H1 (cell line): ENCODE results near the gene GALR2. TPM values are rescaled to one million over a fixed set of nuclear protein-coding genes. Genes with fewer than 3 reads are reported as not detected.
A peak's percentile ranks its signal among the peaks of the same experiment; 100 is the strongest.

ENCODE experiments used
- CHD2 ChIP-seq: IDR thresholded peaks from 2 replicates; pipeline ENCODE4 v1.6.1; 2012; ENCODE audit warnings: low read length, improper control_type of control experiment
- CTBP2 ChIP-seq: IDR thresholded peaks from 2 replicates; pipeline ENCODE4 v1.7.0; 2011; ENCODE audit warnings: borderline replicate concordance, mild to moderate bottlenecking, moderate library complexity, mixed read lengths, low read length; ENCODE audit not compliant: insufficient read depth, insufficient read length
- CTCF ChIP-seq, 3 experiments: IDR thresholded peaks; 1 replicate in 2 of 3; 2 replicates in 1 of 3; pipeline versions ENCODE4 v1.5.1 to v1.6.1; 2011; ENCODE audit warnings: low read length in 3 of 3, mild to moderate bottlenecking in 3 of 3, inconsistent platforms in 2 of 3, low read depth in 1 of 3, moderate library complexity in 1 of 3; ENCODE audit not compliant: insufficient read depth in 1 of 3; ENCODE audit errors: control extremely low read depth in 1 of 3
- EGR1 ChIP-seq: IDR thresholded peaks from 2 replicates; pipeline ENCODE4 v1.6.1; 2011; ENCODE audit warnings: low read depth, low read length, borderline replicate concordance
- KDM4A ChIP-seq: IDR thresholded peaks from one replicate; pipeline ENCODE4 v1.7.1; 2012; ENCODE audit warnings: low read depth, mild to moderate bottlenecking, moderate library complexity, low read length, inconsistent platforms; ENCODE audit not compliant: severe bottlenecking
- KDM5A ChIP-seq: fragments of 200-600 bp; IDR thresholded peaks from 2 replicates; pipeline ENCODE4 v1.7.1; 2012; ENCODE audit warnings: mild to moderate bottlenecking, low read length, inconsistent platforms, mixed read lengths
- MAFK ChIP-seq: IDR thresholded peaks from 2 replicates; pipeline ENCODE4 v1.6.1; 2012; ENCODE audit warnings: low read depth, mild to moderate bottlenecking, improper control_type of control experiment, low read length
- NANOG ChIP-seq: IDR thresholded peaks from 2 replicates; pipeline ENCODE4 v1.6.1; 2011; ENCODE audit warnings: low read length, low read depth, mild to moderate bottlenecking, inconsistent platforms; ENCODE audit not compliant: insufficient read depth, poor library complexity, severe bottlenecking
- POU5F1 ChIP-seq: IDR thresholded peaks from 2 replicates; pipeline ENCODE4 v1.6.1; 2011; ENCODE audit warnings: low read depth, mild to moderate bottlenecking, low read length, moderate library complexity
- RAD21 ChIP-seq, 2 experiments: IDR thresholded peaks in 1 of 2; conservative IDR thresholded peaks in 1 of 2; 2 replicates each; pipeline ENCODE4 v1.6.1; 2011; ENCODE audit warnings: low read depth in 2 of 2, low read length in 2 of 2, improper control_type of control experiment in 1 of 2, inconsistent platforms in 1 of 2, mild to moderate bottlenecking in 1 of 2, moderate library complexity in 1 of 2
- RFX5 ChIP-seq: IDR thresholded peaks from 2 replicates; pipeline ENCODE4 v1.6.1; 2011; ENCODE audit warnings: low read depth, low read length, improper control_type of control experiment, borderline replicate concordance
- RNF2 ChIP-seq: fragments of 200-900, 300-1000 bp; sonication (generic); IDR thresholded peaks from 2 replicates; pipeline ENCODE4 v1.7.1; 2016; ENCODE audit warnings: borderline replicate concordance, low read depth, mild to moderate bottlenecking, antibody characterized with exemption, low read length; ENCODE audit not compliant: poor library complexity, severe bottlenecking; ENCODE audit errors: missing control alignments
- RXRA ChIP-seq: IDR thresholded peaks from 2 replicates; pipeline ENCODE4 v1.6.1; 2011; ENCODE audit warnings: low read depth, mild to moderate bottlenecking, low read length, moderate library complexity; ENCODE audit not compliant: insufficient read depth
- SAP30 ChIP-seq: fragments of 300-600 bp; sonication (generic); IDR thresholded peaks from 2 replicates; pipeline ENCODE4 v1.7.1; 2012; ENCODE audit warnings: low read length, moderate library complexity, mild to moderate bottlenecking, inconsistent platforms; ENCODE audit not compliant: insufficient read depth, insufficient replicate concordance
- SP2 ChIP-seq: IDR thresholded peaks from 2 replicates; pipeline ENCODE4 v1.6.1; 2012; ENCODE audit warnings: mild to moderate bottlenecking, low read length, inconsistent platforms
- SUZ12 ChIP-seq: fragments of 200-600 bp; sonication (generic); IDR thresholded peaks from 2 replicates; pipeline ENCODE4 v1.6.1; 2012; ENCODE audit warnings: mild to moderate bottlenecking, inconsistent platforms, low read length, moderate library complexity, mixed read lengths
- TCF12 ChIP-seq: IDR thresholded peaks from 2 replicates; pipeline ENCODE4 v1.6.1; 2011; ENCODE audit warnings: low read depth, mild to moderate bottlenecking, low read length
- TEAD4 ChIP-seq: IDR thresholded peaks from 2 replicates; pipeline ENCODE4 v1.6.1; 2012; ENCODE audit warnings: low read depth, low read length, inconsistent platforms, mixed read lengths
- YY1 ChIP-seq: IDR thresholded peaks from 2 replicates; pipeline ENCODE4 v1.6.1; 2011; ENCODE audit warnings: low read depth, mild to moderate bottlenecking, low read length
- polyA plus RNA-seq, 7 experiments: library from polyadenylated mRNA; depleted of rRNA in 3 of 7; stranded (reverse) in 5 of 7; unstranded in 2 of 7; fragments of >200 nt in 5 of 7; fragments of 200-250 nt in 2 of 7; gene quantifications; 1 replicate in 5 of 7; 2 replicates in 1 of 7; 4 replicates in 1 of 7; pipeline versions ENCODE4 v1.2.1 to v1.2.3, GENCODE V29; 2011 to 2013; ENCODE audit warnings: missing spikeins in 2 of 7, mixed read lengths in 2 of 7
- total RNA-seq: library from RNA; stranded (reverse); fragmentation: NEBNext Ultra II Directional; extraction: Animal tissue kit (Norgen Biotek cat#: 25700); gene quantifications from 2 replicates; pipeline ENCODE4 v1.2.1, GENCODE V29; 2021
- TF ChIP-seq, protein P1 (sequence below): IDR thresholded peaks from 2 replicates; pipeline ENCODE4 v1.6.1; 2011; ENCODE audit warnings: low read depth, mild to moderate bottlenecking, low read length; ENCODE audit not compliant: insufficient read depth

The GALR2 gene
- total and polyA plus RNA-seq, 2 of the 8 experiments (the other 6 are each of a cell fraction or from before 2014, with no cell fraction given) = 0.86 to 2.2 TPM

DNA sequence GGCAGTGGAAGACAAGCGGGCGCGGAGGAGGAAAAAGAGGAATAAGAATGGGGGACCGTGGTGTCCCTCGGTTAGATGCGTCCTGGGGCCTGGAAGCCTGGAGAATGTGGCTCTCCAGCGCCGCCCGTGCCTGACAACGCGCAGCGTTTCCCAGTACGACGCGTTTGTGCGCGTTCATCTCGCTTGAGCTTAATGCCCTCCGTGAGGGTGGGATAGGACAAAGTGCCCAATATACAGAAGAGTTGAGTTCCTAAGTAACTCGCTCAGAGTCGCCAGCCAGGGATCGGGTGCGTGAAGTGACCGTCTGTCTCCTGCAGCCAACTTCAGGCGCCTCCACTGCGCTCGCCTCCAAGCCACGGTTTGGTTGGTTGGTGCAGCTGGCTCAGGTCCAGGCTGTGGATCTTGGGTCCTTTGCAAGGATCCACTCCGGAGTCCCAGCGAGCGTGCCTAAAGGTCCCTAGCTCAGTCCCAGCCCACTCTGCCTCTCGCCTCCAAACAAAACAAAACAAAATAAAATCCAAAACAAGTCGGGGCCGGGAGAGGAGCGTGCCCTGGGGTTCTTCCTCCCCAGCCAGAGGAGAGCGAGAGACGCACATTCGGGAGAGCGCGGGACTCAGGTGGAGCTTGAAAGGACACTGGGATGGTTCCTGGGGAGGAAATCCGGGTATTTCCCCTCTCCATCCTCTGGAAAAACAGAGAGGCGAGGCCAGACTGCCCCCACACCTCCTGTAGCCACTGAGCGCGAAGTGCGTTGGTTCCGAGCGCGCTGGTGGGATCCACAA is 974 bp downstream of the GALR2 start (continued):
- TF ChIP-seq RFX5 (no peak), SUZ12 (peak; percentile 48), CTBP2 (no peak), KDM5A (no peak), KDM4A (no peak), SP2 (no peak), NANOG (no peak), EGR1 (no peak), CHD2 (no peak), SAP30 (no peak), CTCF (IDR thresholded peaks at IDR 0.05; ENCODE audit: control extremely low read depth in 1 of 3, insufficient read depth in 1 of 3, low read depth in 1 of 3, low read length in 3 of 3) (peak; percentile 31 to 75 (median 68)), RAD21 (IDR thresholded peaks at IDR 0.05 in 1 of 2, conservative IDR thresholded peaks at IDR 0.05 in 1 of 2; ENCODE audit: low read depth in 2 of 2, low read length in 2 of 2) (peak; percentile 33 to 40; a peak in 3 of 4 replicates), RXRA (no peak), RNF2 (peak; percentile 41), TEAD4 (peak; percentile 78), POU5F1 (no peak), YY1 (no peak), MAFK (no peak), TCF12 (no peak)
- TF ChIP-seq, protein P1, sequence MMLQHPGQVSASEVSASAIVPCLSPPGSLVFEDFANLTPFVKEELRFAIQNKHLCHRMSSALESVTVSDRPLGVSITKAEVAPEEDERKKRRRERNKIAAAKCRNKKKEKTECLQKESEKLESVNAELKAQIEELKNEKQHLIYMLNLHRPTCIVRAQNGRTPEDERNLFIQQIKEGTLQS = no peak
